Kidney epithelial cell (primary cell): ENCODE measurements around the gene ANGPTL3. TPM values are rescaled to one million over a fixed set of nuclear protein-coding genes. Genes with fewer than 3 reads are reported as not detected.

Experiments used
- DNase-seq: peaks from one replicate; pipeline ENCODE4 v3.0.0-alpha.2; 2010; ENCODE audit warnings: low read depth
- H3K27me3 ChIP-seq: 2 replicates; pipeline ENCODE4 v1.6.0; 2011; ENCODE audit warnings: low read length; ENCODE audit not compliant: control insufficient read depth, insufficient read depth
- H3K36me3 ChIP-seq: 2 replicates; pipeline ENCODE4 v1.5.1; 2011; ENCODE audit warnings: low read length; ENCODE audit not compliant: control insufficient read depth, insufficient read depth
- H3K4me3 ChIP-seq: 2 replicates; pipeline ENCODE4 v1.5.1; 2011; ENCODE audit warnings: low read depth, mild to moderate bottlenecking, control low read depth, low read length
- total RNA-seq: library from RNA; depleted of rRNA; stranded (reverse); fragments of >200 nt; gene quantifications from 2 replicates; pipeline ENCODE4 v1.2.3, GENCODE V29; 2015
- TF ChIP-seq, protein P1 (sequence below): IDR thresholded peaks from 2 replicates; pipeline ENCODE4 v1.5.1; 2011; ENCODE audit warnings: mild to moderate bottlenecking, moderate library complexity, low read length, control low read depth, inconsistent platforms; ENCODE audit not compliant: insufficient read depth, poor library complexity, severe bottlenecking

Gene ANGPTL3
- total RNA-seq, 1 donor from 2014 or later = not detected

DNA sequence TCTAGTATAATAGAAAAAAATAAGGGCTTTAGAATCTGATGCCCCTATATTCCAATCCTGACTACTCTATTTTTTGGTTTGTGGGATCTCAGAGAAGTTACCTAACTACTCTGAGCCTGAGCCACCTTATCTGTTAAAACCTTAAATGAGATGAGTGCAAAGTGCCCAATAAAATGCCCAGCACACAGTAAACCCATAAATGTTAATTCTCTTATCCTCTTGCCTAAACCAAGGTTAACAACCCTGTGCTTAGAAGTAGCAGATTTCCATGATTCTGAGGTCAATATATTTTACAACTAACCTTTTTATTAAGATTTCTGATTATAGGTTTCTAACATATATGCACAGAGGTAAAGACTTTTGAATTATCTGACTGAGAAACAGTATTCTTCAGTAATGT is 55.1 kb downstream of the ANGPTL3 start:
- no peaks in the 10 kb centered on the region for H3K27me3 ChIP-seq
- no peak for DNase-seq
- TF ChIP-seq, protein P1, sequence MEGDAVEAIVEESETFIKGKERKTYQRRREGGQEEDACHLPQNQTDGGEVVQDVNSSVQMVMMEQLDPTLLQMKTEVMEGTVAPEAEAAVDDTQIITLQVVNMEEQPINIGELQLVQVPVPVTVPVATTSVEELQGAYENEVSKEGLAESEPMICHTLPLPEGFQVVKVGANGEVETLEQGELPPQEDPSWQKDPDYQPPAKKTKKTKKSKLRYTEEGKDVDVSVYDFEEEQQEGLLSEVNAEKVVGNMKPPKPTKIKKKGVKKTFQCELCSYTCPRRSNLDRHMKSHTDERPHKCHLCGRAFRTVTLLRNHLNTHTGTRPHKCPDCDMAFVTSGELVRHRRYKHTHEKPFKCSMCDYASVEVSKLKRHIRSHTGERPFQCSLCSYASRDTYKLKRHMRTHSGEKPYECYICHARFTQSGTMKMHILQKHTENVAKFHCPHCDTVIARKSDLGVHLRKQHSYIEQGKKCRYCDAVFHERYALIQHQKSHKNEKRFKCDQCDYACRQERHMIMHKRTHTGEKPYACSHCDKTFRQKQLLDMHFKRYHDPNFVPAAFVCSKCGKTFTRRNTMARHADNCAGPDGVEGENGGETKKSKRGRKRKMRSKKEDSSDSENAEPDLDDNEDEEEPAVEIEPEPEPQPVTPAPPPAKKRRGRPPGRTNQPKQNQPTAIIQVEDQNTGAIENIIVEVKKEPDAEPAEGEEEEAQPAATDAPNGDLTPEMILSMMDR = no peak
- no peaks in the 10 kb centered on the region for H3K36me3 ChIP-seq
- H3K4me3 ChIP-seq = no peak overlapping the region

DNA sequence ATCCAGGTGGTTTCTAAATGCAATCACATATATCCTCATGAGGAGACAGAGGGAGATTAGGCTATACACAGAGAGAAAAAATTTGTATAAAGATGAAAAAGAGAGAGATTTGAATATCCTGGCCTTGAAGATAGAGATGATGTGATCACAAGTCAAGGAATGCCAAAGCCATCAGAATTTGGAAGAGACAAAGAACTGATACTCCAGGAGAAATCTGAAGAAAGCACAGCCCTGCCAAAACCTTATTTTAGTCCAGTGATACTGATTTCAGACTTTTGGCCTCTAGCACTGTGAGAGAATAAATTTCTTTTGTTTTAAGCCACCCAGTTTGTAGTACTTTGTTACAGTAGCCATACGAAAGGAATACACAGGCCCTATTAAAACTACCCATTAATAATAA is 57.4 kb downstream of the ANGPTL3 start:
- TF ChIP-seq, protein P1 = no peak
- Histone ChIP-seq H3K36me3 (no peaks in the 10 kb centered on the region), H3K4me3 (no peak overlapping the region), H3K27me3 (no peaks in the 10 kb centered on the region)
- no peak for DNase-seq

Other genes with a start within 250 kb of the ANGPTL3 start
- 22.7 and 26.4 TPM in 2 replicates for gene USP1, start 160.5 kb upstream of the ANGPTL3 start, total RNA-seq
- gene DOCK7, start 90.9 kb downstream of the ANGPTL3 start, total RNA-seq = 40.6 and 43.5 TPM in 2 replicates
- gene ATG4C, start 186.6 kb downstream of the ANGPTL3 start, total RNA-seq = 5.1 and 5.6 TPM in 2 replicates